A549 (cell line): ENCODE measurements around the gene SND1.

Experiments
- CTCF ChIP-seq: fragments of >200 bp; sonication (Bioruptor Twin); formaldehyde crosslinking; IDR thresholded peaks from 3 replicates; pipeline ENCODE4 v1.5.1; 2016
- HMGXB4 ChIP-seq: fragments of 250-450 bp; sonication (Bioruptor Pico); IDR thresholded peaks from 2 replicates; pipeline ENCODE4 v1.5.0; 2021; ENCODE audit warnings: mild to moderate bottlenecking, moderate library complexity, borderline replicate concordance
- JUN ChIP-seq, 2 experiments: fragments of >200 bp; sonication (Bioruptor Twin); formaldehyde crosslinking; IDR thresholded peaks; 2 replicates in 1 of 2; 3 replicates in 1 of 2; pipeline ENCODE4 v1.6.1; 2016 to 2017
- PHF8 ChIP-seq: fragments of 200-600 bp; sonication (generic); IDR thresholded peaks from 2 replicates; pipeline ENCODE4 v1.6.1; 2016; ENCODE audit warnings: low read depth, mild to moderate bottlenecking, antibody characterized with exemption, moderate library complexity, borderline replicate concordance
- RCOR1 ChIP-seq: fragments of 150-350 bp; IDR thresholded peaks from 2 replicates; pipeline ENCODE4 v1.6.1; 2014; ENCODE audit warnings: antibody characterized with exemption, low read length, low read depth
- RNF2 ChIP-seq: fragments of 200-600 bp; sonication (generic); IDR thresholded peaks from 2 replicates; pipeline ENCODE4 v1.6.1; 2016; ENCODE audit warnings: low read depth, mild to moderate bottlenecking, antibody characterized with exemption, moderate library complexity, borderline replicate concordance

GRCh38 chr7:127897704-127898454, 245.9 kb downstream of the SND1 start:
- TF ChIP-seq RCOR1: no peak
- TF ChIP-seq PHF8: no peak
- no peak for TF ChIP-seq CTCF
- no peak for TF ChIP-seq HMGXB4 (CRISPR knock-in tag)
- no peak for TF ChIP-seq RNF2
- no peak for TF ChIP-seq JUN (IDR thresholded peaks at IDR 0.05)
